IPS-18c (cell line): ENCODE results near the gene ADAMTS7.
"Not testable (repeated sequence)": the region's sequence is repeated elsewhere in the genome, so short reads cannot be mapped to it uniquely, and the experiment has no call there.

Source experiments
- H3K4me3 ChIP-seq: 2 replicates; pipeline ENCODE4 v1.7.0; 2013; ENCODE audit warnings: low read depth, mild to moderate bottlenecking, low read length, moderate library complexity; ENCODE audit not compliant: insufficient read depth
- H3K9me3 ChIP-seq: one replicate; pipeline ENCODE4 v1.6.1; 2013; ENCODE audit warnings: mild to moderate bottlenecking, low read length, moderate library complexity; ENCODE audit not compliant: control insufficient read depth, insufficient read depth

Gene ADAMTS7

GRCh38 chr15:78798355-78798754 lies 12.9 kb downstream of the ADAMTS7 start:
- H3K4me3 ChIP-seq, H3K9me3 ChIP-seq: not testable (repeated sequence)

- H3K9me3 ChIP-seq, result no peaks in the 10 kb centered on the region
Observed at GRCh38 chr15:78797951-78798350, 13.3 kb downstream of the ADAMTS7 start.

DNA sequence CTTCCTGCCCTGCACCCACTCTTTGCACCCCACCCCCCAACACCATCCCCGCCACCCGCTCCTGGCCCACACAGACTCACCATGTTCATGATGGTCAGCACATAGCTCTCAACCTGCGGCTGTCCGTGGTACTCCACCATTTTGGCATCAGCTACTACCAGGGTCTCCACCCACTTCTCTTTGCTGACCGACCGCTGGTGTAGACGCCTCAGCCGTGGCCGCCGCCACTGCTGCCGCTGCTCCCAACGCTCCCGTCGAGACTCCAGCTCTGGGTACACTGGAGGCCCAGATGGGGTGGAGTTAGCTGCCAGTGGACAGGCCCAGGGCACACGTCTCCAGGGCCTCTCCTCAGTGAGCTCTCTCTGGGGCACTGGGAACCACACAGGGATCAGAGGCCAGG lies 14.8 kb downstream of the ADAMTS7 start:
- Histone ChIP-seq H3K4me3 (no peak overlapping the region), H3K9me3 (no peaks in the 10 kb centered on the region)

More at GRCh38 chr15:78797951-78798350, 13.3 kb downstream of the ADAMTS7 start:
- no peak overlapping the region for H3K4me3 ChIP-seq

DNA sequence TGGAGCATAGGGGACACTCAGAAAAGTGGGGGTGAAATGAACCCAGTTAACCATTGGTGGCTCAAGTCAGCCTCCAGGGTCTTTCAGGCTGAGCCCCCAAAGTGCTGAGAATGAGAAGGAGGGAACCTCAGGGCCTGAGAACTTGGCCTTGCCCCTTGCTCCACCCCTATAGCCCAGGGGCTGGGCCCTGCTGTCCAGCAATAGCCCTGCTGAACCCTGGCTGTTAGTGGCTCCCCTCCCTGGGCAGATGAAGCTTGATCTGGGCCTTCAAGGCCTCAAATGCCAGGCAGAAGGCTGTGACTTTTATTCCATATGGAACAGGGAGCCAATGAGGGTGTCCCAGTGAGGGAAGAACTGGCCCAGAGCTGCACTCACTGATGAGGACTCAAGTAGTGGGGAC lies 16.2 kb downstream of the ADAMTS7 start:
- no peaks in the 10 kb centered on the region for H3K9me3 ChIP-seq
- H3K4me3 ChIP-seq, result no peak overlapping the region

- not testable (repeated sequence) for H3K9me3 ChIP-seq, H3K4me3 ChIP-seq
Observed at GRCh38 chr15:78794446-78794845, 16.8 kb downstream of the ADAMTS7 start.

GRCh38 chr15:78791357-78791756 lies 19.9 kb downstream of the ADAMTS7 start:
- no peak overlapping the region for H3K4me3 ChIP-seq
- H3K9me3 ChIP-seq, result no peaks in the 10 kb centered on the region

GRCh38 chr15:78790027-78790426 lies 21.2 kb downstream of the ADAMTS7 start:
- H3K4me3 ChIP-seq, result no peak overlapping the region
- H3K9me3 ChIP-seq, result no peaks in the 10 kb centered on the region

DNA sequence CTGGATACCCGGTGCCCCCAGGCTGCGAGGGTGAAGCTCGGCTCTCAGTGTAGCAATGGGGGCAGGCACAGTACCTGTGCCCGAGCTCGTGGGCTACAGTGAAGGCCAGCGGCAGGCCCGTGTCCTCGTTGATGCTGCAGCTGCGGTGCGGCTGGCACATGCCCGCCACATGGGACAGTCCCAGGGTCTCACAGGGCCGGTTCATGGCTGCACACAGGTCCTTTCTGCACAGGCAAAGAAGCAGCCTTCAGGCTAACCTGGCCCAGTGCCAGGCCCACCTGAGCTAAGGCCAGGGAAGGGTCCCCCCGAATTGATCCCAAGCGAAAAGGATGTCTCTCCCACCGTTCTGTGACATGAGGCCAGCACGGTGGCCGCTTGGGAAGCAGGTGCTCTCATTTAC lies 21.6 kb downstream of the ADAMTS7 start:
- Histone ChIP-seq H3K9me3 (no peaks in the 10 kb centered on the region), H3K4me3 (no peak overlapping the region)

DNA sequence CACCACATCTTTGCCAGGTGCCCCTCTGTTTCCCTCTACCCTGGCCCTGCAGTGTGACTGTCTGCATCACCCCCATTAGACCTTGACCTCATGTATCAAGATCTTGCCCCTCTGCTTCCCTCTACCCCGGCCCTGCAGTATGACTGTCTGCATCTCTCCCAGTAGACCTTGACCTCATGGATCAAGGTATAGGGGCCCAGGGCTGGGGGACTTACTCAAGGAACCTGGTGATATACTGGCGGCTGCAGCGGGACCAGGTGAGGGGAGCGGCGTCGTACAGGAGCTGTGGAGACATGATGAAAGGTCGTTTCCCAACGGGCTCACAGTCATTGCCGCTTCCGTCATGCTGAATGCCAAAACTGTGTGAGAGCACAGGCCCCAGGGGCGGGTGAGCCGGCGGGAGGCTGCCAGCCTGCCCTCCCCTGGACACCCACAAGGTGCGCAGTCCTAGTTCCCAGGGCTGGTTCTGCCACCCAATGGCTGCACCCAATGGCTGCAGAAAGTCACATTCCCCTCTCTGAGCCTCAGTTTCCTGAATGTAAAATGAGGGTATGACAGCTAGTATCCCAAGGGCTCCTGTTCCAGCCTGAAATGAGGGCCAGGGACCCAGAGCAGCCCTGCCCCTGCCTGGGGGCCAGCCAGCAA lies 23.1 kb downstream of the ADAMTS7 start:
- Histone ChIP-seq H3K4me3 (no peak overlapping the region), H3K9me3 (no peaks in the 10 kb centered on the region)

DNA sequence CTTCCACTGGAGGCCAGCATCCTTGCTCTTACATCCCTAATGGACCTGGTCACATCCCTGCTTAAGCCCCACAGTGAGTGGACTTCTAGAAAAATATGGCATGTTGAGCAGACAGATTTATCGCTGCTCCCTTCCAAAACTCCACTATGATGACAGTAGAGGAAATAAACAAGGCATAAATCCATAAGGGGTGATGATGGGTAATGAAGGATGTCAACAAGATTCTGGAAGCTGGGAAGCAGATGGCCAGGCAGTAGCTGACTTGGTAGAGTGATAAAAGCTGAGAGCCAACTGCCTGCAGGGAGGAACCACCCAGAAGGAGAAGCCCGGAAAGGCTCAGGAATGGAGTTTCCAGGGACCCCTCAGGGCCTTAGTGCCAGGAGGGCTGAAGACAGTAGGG lies 28.9 kb downstream of the ADAMTS7 start:
- H3K9me3 ChIP-seq, H3K4me3 ChIP-seq: not testable (repeated sequence)

DNA sequence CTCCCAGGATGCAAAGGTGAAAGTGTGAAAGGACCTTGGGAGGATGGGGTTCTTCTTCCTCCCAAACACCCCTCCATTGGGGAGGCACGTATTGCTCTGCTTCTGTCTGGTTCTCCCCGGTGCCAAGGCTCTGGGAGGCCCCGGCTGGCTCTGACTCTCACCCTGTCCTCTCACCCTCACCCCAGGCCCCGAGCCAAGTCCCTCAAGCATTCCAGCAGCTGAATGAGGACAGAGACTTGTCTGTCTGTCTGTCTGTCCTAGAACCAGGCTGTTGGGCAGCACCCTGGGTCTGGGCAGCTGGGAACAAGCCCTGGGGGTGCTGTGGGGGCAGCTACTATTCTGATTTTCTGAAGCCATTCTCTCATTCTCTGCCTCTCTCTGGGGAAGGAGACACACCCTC lies 29.9 kb downstream of the ADAMTS7 start:
- not testable (repeated sequence) for H3K4me3 ChIP-seq, H3K9me3 ChIP-seq

DNA sequence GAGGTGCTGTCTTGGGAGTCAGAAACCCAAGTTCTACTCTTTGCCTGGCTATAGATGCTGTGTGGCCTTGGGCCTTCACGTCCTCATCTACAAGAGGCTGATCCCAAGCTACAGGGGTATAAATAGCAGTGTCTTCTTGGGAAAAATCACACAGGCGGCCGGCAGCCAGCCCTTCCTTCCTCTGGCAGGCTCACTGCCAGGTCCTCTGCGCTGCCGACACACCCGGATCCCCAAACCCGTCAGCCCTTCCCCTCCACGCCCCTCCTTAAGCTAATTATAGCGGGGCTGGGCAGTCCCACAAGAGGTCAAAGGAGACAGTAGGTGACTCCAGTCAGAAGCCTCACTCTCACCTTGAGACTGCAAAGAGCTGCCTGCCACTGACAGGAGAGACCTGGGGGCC lies 31.3 kb downstream of the ADAMTS7 start:
- H3K4me3 ChIP-seq, result not testable (repeated sequence)

DNA sequence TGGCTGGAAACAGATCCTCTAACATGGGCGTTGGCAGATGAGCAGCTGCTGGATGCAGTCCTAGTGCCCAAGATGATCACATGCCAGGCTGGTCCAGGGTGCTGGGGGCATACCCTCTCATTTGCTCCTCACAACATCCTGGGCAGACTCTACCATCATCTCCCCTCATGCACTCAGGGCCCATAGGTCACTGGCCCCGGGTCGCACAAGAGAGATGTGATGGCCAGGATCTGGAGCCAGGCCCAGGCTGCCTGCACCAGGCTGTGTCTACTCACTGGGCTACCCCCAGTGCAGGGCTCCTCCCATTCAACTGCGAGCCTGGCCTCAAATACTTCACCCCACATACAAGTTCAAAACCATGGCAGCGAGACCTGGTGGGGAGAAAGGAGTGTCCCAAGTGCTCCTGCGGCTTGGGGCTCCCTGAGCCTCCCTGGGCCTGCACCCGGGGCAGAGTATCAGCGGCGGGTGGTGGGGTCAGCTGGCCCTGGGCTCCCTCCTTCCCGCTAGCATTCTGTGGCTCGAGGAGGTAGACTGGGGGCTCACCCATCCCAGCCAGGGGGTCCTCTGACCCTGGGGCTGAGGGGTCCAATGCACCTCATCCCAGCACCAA lies 32.0 kb downstream of the ADAMTS7 start:
- not testable (repeated sequence) for H3K9me3 ChIP-seq, H3K4me3 ChIP-seq

More for the DNA sequence above, 31.3 kb downstream of the ADAMTS7 start:
- H3K9me3 ChIP-seq, result not testable (repeated sequence)

DNA sequence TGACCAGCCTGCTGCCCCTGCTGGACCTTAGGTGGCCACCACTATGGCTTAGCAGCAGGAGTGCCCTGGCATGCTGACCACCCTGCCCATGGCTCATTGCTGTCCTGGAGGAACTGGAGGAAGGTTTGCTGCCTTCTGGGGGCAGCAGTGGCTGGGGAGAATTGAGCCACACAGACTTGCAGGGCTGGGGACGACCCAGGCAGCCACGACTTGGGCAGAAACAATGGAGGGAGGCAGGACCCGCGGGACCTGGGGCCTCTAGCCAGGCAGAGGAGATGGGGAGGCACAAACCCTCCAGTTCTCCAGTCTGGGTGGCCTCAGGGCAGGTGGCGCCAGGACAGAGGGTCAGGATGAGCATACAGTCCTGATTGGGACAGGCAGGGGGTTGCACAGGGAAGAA lies 32.8 kb downstream of the ADAMTS7 start:
- H3K9me3 ChIP-seq, result no peaks in the 10 kb centered on the region
- no peak overlapping the region for H3K4me3 ChIP-seq

DNA sequence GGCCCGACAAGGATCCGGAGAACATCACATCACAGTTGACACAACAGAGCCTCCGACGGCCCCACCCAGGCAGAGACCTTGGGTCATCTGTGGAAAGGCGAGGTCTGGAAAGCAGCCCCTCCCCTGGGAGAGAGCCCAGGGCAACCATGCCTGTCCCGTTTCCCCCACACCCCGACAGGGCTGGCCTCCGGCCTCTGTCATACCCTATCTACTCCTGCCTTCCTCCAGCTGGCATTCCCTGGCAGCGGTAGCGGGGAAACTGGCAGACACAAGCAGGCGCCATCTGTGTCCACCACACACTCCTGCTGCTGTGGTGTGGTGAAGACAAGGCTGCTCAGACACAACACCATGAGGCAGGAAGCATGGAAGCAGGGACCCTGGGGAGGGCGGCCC lies 33.3 kb downstream of the ADAMTS7 start:
- not testable (repeated sequence) for H3K4me3 ChIP-seq, H3K9me3 ChIP-seq

- H3K9me3 ChIP-seq, H3K4me3 ChIP-seq: not testable (repeated sequence)
Observed at GRCh38 chr15:78777290-78777952, 33.8 kb downstream of the ADAMTS7 start.

GRCh38 chr15:78776046-78776925 lies 35.0 kb downstream of the ADAMTS7 start:
- H3K4me3 ChIP-seq, H3K9me3 ChIP-seq: not testable (repeated sequence)

DNA sequence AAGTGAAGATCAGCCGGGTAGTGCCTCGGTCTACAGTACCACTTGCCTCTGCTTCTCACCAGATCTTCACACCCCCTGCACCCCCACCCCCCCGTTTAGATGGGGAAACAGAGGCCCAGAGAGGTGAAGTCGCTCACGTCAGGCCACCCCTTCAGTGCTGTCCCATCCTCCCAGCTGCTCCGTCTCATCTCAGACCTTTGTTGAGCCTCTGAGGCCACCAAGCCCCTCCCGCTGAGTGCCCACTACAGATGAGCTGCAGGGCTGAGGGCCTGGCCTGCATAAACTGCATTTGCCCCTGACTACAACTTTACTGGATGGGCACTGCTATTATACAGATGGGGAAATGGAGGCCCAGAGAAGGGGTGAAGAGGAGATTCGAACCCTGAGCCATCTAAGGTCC lies 35.8 kb downstream of the ADAMTS7 start:
- H3K4me3 ChIP-seq, result no peak overlapping the region
- no peaks in the 10 kb centered on the region for H3K9me3 ChIP-seq
